HG03097 (cell line): ENCODE measurements around the gene SHROOM1.
"Not testable (repeated sequence)": the region's sequence is repeated elsewhere in the genome, so short reads cannot be mapped to it uniquely, and the experiment has no call there.

Source experiments
- ATAC-seq: cut with Tn5 transposase; IDR thresholded peaks from one replicate; pipeline ENCODE4 v1.9.1; 2021; ENCODE audit not compliant: unreplicated experiment, low FRiP score

Gene SHROOM1

GRCh38 chr5:132810605-132811004 is 19.8 kb downstream of the SHROOM1 start:
- ATAC-seq = no peak

- no peak for ATAC-seq
Measured at GRCh38 chr5:132808866-132809265, 21.6 kb downstream of the SHROOM1 start.

- ATAC-seq = no peak
Measured at GRCh38 chr5:132808448-132808847, 22.0 kb downstream of the SHROOM1 start.

- ATAC-seq = no peak
Measured at GRCh38 chr5:132807163-132807838, 23.1 kb downstream of the SHROOM1 start.

- not testable (repeated sequence) for ATAC-seq
Measured at GRCh38 chr5:132806804-132807162, 23.7 kb downstream of the SHROOM1 start.

- not testable (repeated sequence) for ATAC-seq
Measured at GRCh38 chr5:132805872-132806271, 24.6 kb downstream of the SHROOM1 start.

GRCh38 chr5:132804219-132804618 is 26.2 kb downstream of the SHROOM1 start:
- not testable (repeated sequence) for ATAC-seq

- not testable (repeated sequence) for ATAC-seq
Measured at GRCh38 chr5:132802685-132803066, 27.8 kb downstream of the SHROOM1 start.

- no peak for ATAC-seq
Measured at GRCh38 chr5:132802044-132802684, 28.3 kb downstream of the SHROOM1 start.

GRCh38 chr5:132800545-132800944 is 29.9 kb downstream of the SHROOM1 start:
- no peak for ATAC-seq

GRCh38 chr5:132799392-132799791 is 31.1 kb downstream of the SHROOM1 start:
- no peak for ATAC-seq

- no peak for ATAC-seq
Measured at GRCh38 chr5:132797651-132798050, 32.8 kb downstream of the SHROOM1 start.

- no peak for ATAC-seq
Measured at GRCh38 chr5:132791026-132791425, 39.4 kb downstream of the SHROOM1 start.

- ATAC-seq = no peak
Measured at GRCh38 chr5:132790201-132790865, 40.1 kb downstream of the SHROOM1 start.

- ATAC-seq = no peak
Measured at GRCh38 chr5:132788990-132789886, 41.2 kb downstream of the SHROOM1 start.

GRCh38 chr5:132788508-132788907 is 41.9 kb downstream of the SHROOM1 start:
- no peak for ATAC-seq

- no peak for ATAC-seq
Measured at GRCh38 chr5:132787076-132787475, 43.4 kb downstream of the SHROOM1 start.

GRCh38 chr5:132785864-132786263 is 44.6 kb downstream of the SHROOM1 start:
- no peak for ATAC-seq

GRCh38 chr5:132785365-132785764 is 45.1 kb downstream of the SHROOM1 start:
- ATAC-seq = no peak

- no peak for ATAC-seq
Measured at GRCh38 chr5:132782101-132782500, 48.3 kb downstream of the SHROOM1 start.

GRCh38 chr5:132781029-132781428 is 49.4 kb downstream of the SHROOM1 start:
- no peak for ATAC-seq
